ENCODE data around the gene COQ2. TPM values are rescaled to one million over a fixed set of nuclear protein-coding genes. Genes with fewer than 3 reads are reported as not detected.
"Not testable (repeated sequence)": the region's sequence is repeated elsewhere in the genome, so short reads cannot be mapped to it uniquely, and the experiment has no call there.

Gene COQ2
- total and polyA plus RNA-seq, 5 donors from 2014 or later: 3.9 to 8.8 (median 7.9) TPM

- H3K9me3 Mint-ChIP-seq: peaks cover 0 to 5% (median 0%) of the 10 kb centered on the region in 7 donors
- H3K27ac Mint-ChIP-seq: peak overlapping the region in 1 of 3 donors; percentile 93
- DNase-seq (no peak), ATAC-seq (ENCODE audit: low read depth in 2 of 2) (peak in 1 of 2 donors; percentile 40)
- H3K27me3 Mint-ChIP-seq: peaks cover 75% of the 10 kb centered on the region
- Histone ChIP-seq H3K36me3 (ENCODE audit: control insufficient read depth, insufficient read depth, low read length) (no peaks in the 10 kb centered on the region), H3K27me3 (ENCODE audit: control insufficient read depth, insufficient read depth, low read length) (peaks cover 15% of the 10 kb centered on the region), H3K9me3 (ENCODE audit: control insufficient read depth in 2 of 2, low read length in 2 of 2) (no peaks in the 10 kb centered on the region), H3K4me3 (ENCODE audit: low read depth, low read length) (no peak overlapping the region), H3K4me1 (ENCODE audit: control insufficient read depth, insufficient read depth, low read length, poor library complexity, severe bottlenecking) (peaks cover 15% of the 10 kb centered on the region), H3K27ac (ENCODE audit: insufficient read depth, low read length, poor library complexity, severe bottlenecking) (no peak overlapping the region)
- H3K36me3 Mint-ChIP-seq: peaks cover 11% of the 10 kb centered on the region
- H3K4me3 Mint-ChIP-seq: no peak overlapping the region
- peaks cover 14 to 49% (median 22%) of the 10 kb centered on the region in 4 donors for H3K4me1 Mint-ChIP-seq
Observed at GRCh38 chr4:83240379-83240875, 44.2 kb downstream of the COQ2 start.

GRCh38 chr4:83238393-83239248 lies 46.0 kb downstream of the COQ2 start:
- peaks cover 76% of the 10 kb centered on the region for H3K27me3 Mint-ChIP-seq
- H3K27ac Mint-ChIP-seq: no peak overlapping the region
- Histone ChIP-seq H3K4me1 (ENCODE audit: control insufficient read depth, insufficient read depth, low read length, poor library complexity, severe bottlenecking) (peaks cover 24% of the 10 kb centered on the region), H3K36me3 (ENCODE audit: control insufficient read depth, insufficient read depth, low read length) (no peaks in the 10 kb centered on the region), H3K27ac (ENCODE audit: insufficient read depth, low read length, poor library complexity, severe bottlenecking) (no peak overlapping the region), H3K9me3 (ENCODE audit: control insufficient read depth in 2 of 2, low read length in 2 of 2) (no peaks in the 10 kb centered on the region), H3K4me3 (ENCODE audit: low read depth, low read length) (no peak overlapping the region), H3K27me3 (ENCODE audit: control insufficient read depth, insufficient read depth, low read length) (peaks cover 18% of the 10 kb centered on the region)
- no peak for DNase-seq
- no peak overlapping the region for H3K4me3 Mint-ChIP-seq
- H3K9me3 Mint-ChIP-seq: no peaks in the 10 kb centered on the region
- peaks cover 4% of the 10 kb centered on the region for H3K36me3 Mint-ChIP-seq
- H3K4me1 Mint-ChIP-seq: peaks cover 18 to 60% (median 30%) of the 10 kb centered on the region in 4 donors
- ATAC-seq (ENCODE audit: low read depth in 2 of 2): no peak

DNA sequence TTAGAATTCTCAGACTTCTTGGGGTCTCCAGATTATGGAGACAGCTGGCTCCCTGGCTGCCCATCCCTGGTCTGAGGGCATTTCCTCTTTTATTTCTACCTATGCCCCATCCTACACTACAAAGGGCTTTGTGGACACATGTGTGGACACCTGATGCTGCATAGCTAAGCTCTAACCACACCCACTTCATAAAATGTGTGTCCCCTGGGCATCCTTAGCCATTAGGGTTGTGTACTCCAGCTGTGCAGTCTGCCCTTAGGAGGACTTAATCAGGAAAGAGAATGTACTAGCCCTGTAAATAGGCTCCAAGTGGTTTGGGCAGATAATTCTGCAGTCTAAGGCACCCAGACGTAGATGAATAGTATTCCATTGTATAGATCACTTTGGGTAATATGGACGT lies 47.0 kb downstream of the COQ2 start:
- no peaks in the 10 kb centered on the region for H3K36me3 Mint-ChIP-seq
- H3K36me3 ChIP-seq (ENCODE audit: control insufficient read depth, insufficient read depth, low read length): no peaks in the 10 kb centered on the region
- H3K9me3 Mint-ChIP-seq: no peaks in the 10 kb centered on the region
- H3K4me3 Mint-ChIP-seq: no peak overlapping the region
- H3K27ac ChIP-seq (ENCODE audit: insufficient read depth, low read length, poor library complexity, severe bottlenecking): no peak overlapping the region
- no peak overlapping the region for H3K27ac Mint-ChIP-seq
- H3K4me1 ChIP-seq (ENCODE audit: control insufficient read depth, insufficient read depth, low read length, poor library complexity, severe bottlenecking): peaks cover 24% of the 10 kb centered on the region
- H3K4me3 ChIP-seq (ENCODE audit: low read depth, low read length): no peak overlapping the region
- DNase-seq (no peak), ATAC-seq (ENCODE audit: low read depth in 2 of 2) (no peak)
- H3K27me3 ChIP-seq (ENCODE audit: control insufficient read depth, insufficient read depth, low read length): peaks cover 25% of the 10 kb centered on the region
- peaks cover 18 to 59% (median 31%) of the 10 kb centered on the region in 4 donors for H3K4me1 Mint-ChIP-seq
- H3K9me3 ChIP-seq (ENCODE audit: control insufficient read depth in 2 of 2, low read length in 2 of 2): no peaks in the 10 kb centered on the region
- H3K27me3 Mint-ChIP-seq: peaks cover 71% of the 10 kb centered on the region

GRCh38 chr4:83235645-83236133 lies 48.9 kb downstream of the COQ2 start:
- H3K27ac ChIP-seq (ENCODE audit: insufficient read depth, low read length, poor library complexity, severe bottlenecking); H3K36me3 Mint-ChIP-seq; H3K9me3 ChIP-seq (ENCODE audit: control insufficient read depth in 2 of 2, low read length in 2 of 2); H3K36me3 ChIP-seq (ENCODE audit: control insufficient read depth, insufficient read depth, low read length); H3K9me3 Mint-ChIP-seq: not testable (repeated sequence)
- H3K27me3 ChIP-seq (ENCODE audit: control insufficient read depth, insufficient read depth, low read length): peaks cover 30% of the 10 kb centered on the region
- ATAC-seq (ENCODE audit: low read depth in 2 of 2): peak; percentile 41 to 66
- H3K4me1 Mint-ChIP-seq: peaks cover 25 to 62% (median 40%) of the 10 kb centered on the region in 4 donors
- peaks cover 73% of the 10 kb centered on the region for H3K27me3 Mint-ChIP-seq
- peak in 2 of 3 donors; percentile 63 to 81 for DNase-seq
- H3K4me3 Mint-ChIP-seq: peak overlapping the region; percentile 34 to 75 (median 50)
- H3K27ac Mint-ChIP-seq: peak overlapping the region; percentile 81 to 95 (median 87)
- H3K4me3 ChIP-seq (ENCODE audit: low read depth, low read length): peak overlapping the region; percentile 62
- peaks cover 25% of the 10 kb centered on the region for H3K4me1 ChIP-seq (ENCODE audit: control insufficient read depth, insufficient read depth, low read length, poor library complexity, severe bottlenecking)

DNA sequence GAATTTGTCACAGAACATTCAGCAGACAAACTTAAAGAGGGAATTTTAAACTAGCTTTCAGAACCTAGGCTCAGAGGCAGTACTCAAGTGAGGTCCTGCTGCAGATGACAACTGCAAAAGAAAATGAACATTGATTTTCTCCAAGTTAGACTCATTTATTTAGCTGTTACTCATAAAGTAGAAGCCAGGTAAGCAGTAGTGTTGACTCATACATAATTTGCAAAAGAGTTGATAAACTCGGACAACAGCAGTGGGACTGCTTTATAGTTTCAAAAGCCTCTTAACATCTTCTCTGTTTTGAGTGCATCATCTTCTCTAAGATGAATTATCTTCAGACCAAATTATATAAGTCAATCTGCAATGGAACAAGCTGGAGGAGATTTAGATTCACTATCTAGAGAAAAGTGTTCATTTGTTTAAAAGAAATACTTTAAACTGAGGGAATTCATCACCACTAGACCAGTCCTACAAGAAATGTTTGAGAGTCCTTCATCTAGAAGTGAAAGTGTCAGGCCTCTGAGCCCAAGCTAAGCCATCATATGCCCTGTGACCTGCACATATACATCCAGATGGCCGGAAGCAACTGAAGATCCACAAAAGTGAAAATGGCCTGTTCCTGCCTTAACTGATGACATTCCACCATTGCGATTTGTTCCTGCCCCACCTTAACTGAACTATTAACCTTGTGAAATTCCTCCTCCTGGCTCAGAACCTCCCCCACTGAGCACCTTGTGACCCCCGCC lies 49.5 kb downstream of the COQ2 start:
- Mint-ChIP-seq H3K27me3 (peaks cover 70% of the 10 kb centered on the region), H3K27ac (peak overlapping the region; percentile 81 to 95 (median 87)), H3K4me3 (peak overlapping the region; percentile 34 to 75 (median 50)), H3K4me1 (peaks cover 25 to 57% (median 38%) of the 10 kb centered on the region in 4 donors), H3K36me3 (no peaks in the 10 kb centered on the region), H3K9me3 (no peaks in the 10 kb centered on the region)
- DNase-seq (no peak), ATAC-seq (ENCODE audit: low read depth in 2 of 2) (no peak)
- Histone ChIP-seq H3K36me3 (ENCODE audit: control insufficient read depth, insufficient read depth, low read length) (no peaks in the 10 kb centered on the region), H3K27ac (ENCODE audit: insufficient read depth, low read length, poor library complexity, severe bottlenecking) (no peak overlapping the region), H3K9me3 (ENCODE audit: control insufficient read depth in 2 of 2, low read length in 2 of 2) (no peaks in the 10 kb centered on the region), H3K4me1 (ENCODE audit: control insufficient read depth, insufficient read depth, low read length, poor library complexity, severe bottlenecking) (peaks cover 25% of the 10 kb centered on the region), H3K27me3 (ENCODE audit: control insufficient read depth, insufficient read depth, low read length) (peaks cover 34% of the 10 kb centered on the region), H3K4me3 (ENCODE audit: low read depth, low read length) (peak overlapping the region; percentile 54)

DNA sequence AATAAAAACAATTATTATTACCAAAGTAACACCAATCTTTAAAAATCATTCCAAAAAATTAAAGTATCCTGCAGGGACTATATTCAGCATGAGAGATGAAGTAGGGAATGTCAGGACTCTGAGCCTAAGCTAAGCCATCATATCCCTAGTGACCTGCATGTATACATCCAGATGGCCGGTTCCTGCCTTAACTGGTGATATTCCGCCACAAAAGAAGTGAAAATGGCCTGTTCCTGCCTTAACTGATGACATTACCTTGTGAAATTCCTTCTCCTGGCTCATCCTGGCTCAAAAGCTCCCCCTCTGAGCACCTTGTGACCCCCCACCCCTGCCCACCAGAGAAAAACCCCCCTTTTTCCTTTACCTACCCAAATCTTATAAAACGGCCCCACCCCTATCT lies 50.2 kb downstream of the COQ2 start:
- H3K4me3 Mint-ChIP-seq; H3K4me3 ChIP-seq (ENCODE audit: low read depth, low read length); H3K9me3 ChIP-seq (ENCODE audit: control insufficient read depth in 2 of 2, low read length in 2 of 2); ATAC-seq (ENCODE audit: low read depth in 2 of 2); DNase-seq; H3K36me3 Mint-ChIP-seq; H3K9me3 Mint-ChIP-seq; H3K36me3 ChIP-seq (ENCODE audit: control insufficient read depth, insufficient read depth, low read length); H3K27ac ChIP-seq (ENCODE audit: insufficient read depth, low read length, poor library complexity, severe bottlenecking): not testable (repeated sequence)
- Histone ChIP-seq H3K27me3 (ENCODE audit: control insufficient read depth, insufficient read depth, low read length) (peaks cover 35% of the 10 kb centered on the region), H3K4me1 (ENCODE audit: control insufficient read depth, insufficient read depth, low read length, poor library complexity, severe bottlenecking) (peaks cover 25% of the 10 kb centered on the region)
- Mint-ChIP-seq H3K27me3 (peaks cover 65% of the 10 kb centered on the region), H3K27ac (peak overlapping the region in 1 of 3 donors; percentile 81), H3K4me1 (peaks cover 25 to 56% (median 37%) of the 10 kb centered on the region in 4 donors)

DNA sequence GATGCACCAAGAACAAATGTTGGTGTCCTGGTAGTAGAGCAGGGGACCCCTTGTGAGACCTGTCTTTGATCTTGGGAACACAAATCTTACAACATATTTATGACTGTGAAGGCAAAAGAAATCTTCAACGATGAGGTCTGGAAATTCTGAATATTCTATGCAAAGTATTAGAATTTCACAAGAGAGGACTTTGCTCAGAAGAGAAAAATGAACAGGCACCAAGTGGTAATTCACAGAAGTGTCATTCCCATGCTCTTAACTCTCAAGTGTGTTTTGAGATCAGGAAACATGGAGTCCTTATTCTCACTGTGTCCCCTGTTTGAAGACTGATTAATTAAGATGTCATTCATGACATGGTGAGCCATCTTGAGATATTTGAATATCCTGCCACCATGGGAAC lies 52.5 kb downstream of the COQ2 start:
- peaks cover 25% of the 10 kb centered on the region for H3K4me1 ChIP-seq (ENCODE audit: control insufficient read depth, insufficient read depth, low read length, poor library complexity, severe bottlenecking)
- Mint-ChIP-seq H3K4me3 (peak overlapping the region in 1 of 4 donors; percentile 10), H3K27ac (peak overlapping the region in 1 of 3 donors; percentile 81), H3K9me3 (no peaks in the 10 kb centered on the region), H3K4me1 (peaks cover 25 to 53% (median 35%) of the 10 kb centered on the region in 4 donors), H3K36me3 (peaks cover 4% of the 10 kb centered on the region), H3K27me3 (peaks cover 64% of the 10 kb centered on the region)
- H3K4me3 ChIP-seq (ENCODE audit: low read depth, low read length): no peak overlapping the region
- peaks cover 32% of the 10 kb centered on the region for H3K27me3 ChIP-seq (ENCODE audit: control insufficient read depth, insufficient read depth, low read length)
- DNase-seq: no peak
- no peaks in the 10 kb centered on the region for H3K36me3 ChIP-seq (ENCODE audit: control insufficient read depth, insufficient read depth, low read length)
- no peak for ATAC-seq (ENCODE audit: low read depth in 2 of 2)
- no peaks in the 10 kb centered on the region for H3K9me3 ChIP-seq (ENCODE audit: control insufficient read depth in 2 of 2, low read length in 2 of 2)
- no peak overlapping the region for H3K27ac ChIP-seq (ENCODE audit: insufficient read depth, low read length, poor library complexity, severe bottlenecking)
